Kidney (tissue), 22 donors: ENCODE data around the gene KCNMB3. TPM values are rescaled to one million over a fixed set of nuclear protein-coding genes. Genes with fewer than 3 reads are reported as not detected.

Experiments used
- DNase-seq, 5 donors: peaks; one replicate each; pipeline ENCODE4 v3.0.0-alpha.2; 2013 to 2020
- FAIRE-seq: peaks from 2 replicates; lab custom pipeline; 2012; peaks lifted over from hg19 to GRCh38; lab: Jason Lieb, UNC
- H3K27ac ChIP-seq, 2 donors: one replicate each; pipeline ENCODE4 v1.7.0; 2013; ENCODE audit warnings: low read depth in 2 of 2, low read length in 2 of 2, inconsistent platforms in 1 of 2
- H3K27me3 ChIP-seq: one replicate; pipeline ENCODE4 v1.7.1; 2013; ENCODE audit warnings: low read length, inconsistent platforms; ENCODE audit not compliant: control insufficient read depth, insufficient read depth
- H3K36me3 ChIP-seq, 3 donors: one replicate each; pipeline versions ENCODE4 v1.7.0 to v1.7.1; 2013; ENCODE audit warnings: low read length in 3 of 3, control low read depth in 1 of 3, inconsistent platforms in 1 of 3; ENCODE audit not compliant: insufficient read depth in 3 of 3, control insufficient read depth in 2 of 3
- H3K4me1 ChIP-seq, 3 donors: one replicate each; pipeline versions ENCODE4 v1.7.0 to v1.7.1; 2013; ENCODE audit warnings: low read length in 3 of 3, inconsistent platforms in 1 of 3, low read depth in 1 of 3; ENCODE audit not compliant: control insufficient read depth in 2 of 3, insufficient read depth in 2 of 3
- H3K4me3 ChIP-seq, 3 donors: one replicate each; pipeline versions ENCODE4 v1.7.0 to v1.8.1; 2013; ENCODE audit warnings: low read length in 3 of 3, control low read depth in 1 of 3, inconsistent platforms in 1 of 3
- H3K9ac ChIP-seq, 3 donors: one replicate each; pipeline versions ENCODE4 v1.7.0 to v1.7.1; 2013; ENCODE audit warnings: low read length in 3 of 3, control low read depth in 1 of 3, inconsistent platforms in 1 of 3
- H3K9me3 ChIP-seq, 3 donors: one replicate each; pipeline versions ENCODE4 v1.7.0 to v1.7.1; 2013; ENCODE audit warnings: low read length in 3 of 3, control low read depth in 1 of 3, inconsistent platforms in 1 of 3; ENCODE audit not compliant: control insufficient read depth in 2 of 3, insufficient read depth in 1 of 3
- CTCF ChIP-seq: IDR thresholded peaks from 3 replicates; pipeline ENCODE4 v1.5.1; 2012; ENCODE audit warnings: mild to moderate bottlenecking, moderate library complexity, borderline replicate concordance; ENCODE audit not compliant: insufficient read depth; ENCODE audit errors: extremely low read depth
- intact Hi-C: fragments of 100-400 bp; cut with DNase I; formaldehyde crosslinking; loops from one replicate; pipeline ENCODE4 v1.11.1; 2022
- long read RNA-seq, 10 donors: library from polyadenylated mRNA in 1 of 10; unstranded in 1 of 10; transcript quantifications; one replicate each; pipeline ENCODE4 v2.0.0 and lab custom pipeline, GENCODE V29; 2021 to 2026
- polyA plus RNA-seq: library from polyadenylated mRNA; stranded (reverse); fragments of 350-450 nt; fragmentation: Illumina TruSeq; extraction: RNeasy Lipid Tissue Mini Kit (QIAGEN cat#74804); gene quantifications from one replicate; pipeline ENCODE4 v1.2.3, GENCODE V29; 2014; ENCODE audit warnings: low read depth, low replicate concordance; ENCODE audit not compliant: insufficient read depth
- total RNA-seq: library from RNA; stranded (reverse); fragmentation: NEBNext Ultra II Directional; extraction: Animal tissue kit (Norgen Biotek cat#: 25700); gene quantifications from one replicate; pipeline ENCODE4 v1.2.1, GENCODE V29; 2021
- donor health status: control.
- donor health status: control.
- donor health status: control.
- donor health status: control.
- donor health status: control.
- donor health status: DM: yes; HTN: yes; CAD: no.
- donor health status: Normal renal cell carcinoma (clear cell type).

KCNMB3 gene
- 3.7 TPM for total RNA-seq
- polyA plus RNA-seq: 1.7 TPM
- long read RNA-seq, donor 1: 0 reads
- long read RNA-seq, donor 2, partial matches to known transcripts: 0 of 1 reads
- long read RNA-seq, donor 2, other reads (novel, unspliced or antisense): 0 of 1 reads
- long read RNA-seq, donor 3, partial matches to known transcripts: 14 of 14 reads
- long read RNA-seq, donor 3, other reads (novel, unspliced or antisense): 0 of 14 reads
- long read RNA-seq, donor 4, partial matches to known transcripts: 0 of 1 reads
- long read RNA-seq, donor 4, other reads (novel, unspliced or antisense): 0 of 1 reads
- long read RNA-seq, donor 5: 0 reads
- long read RNA-seq, donor 6: 0 reads
- long read RNA-seq, donor 7, full-length matches to known transcripts: 1 of 2 reads
- long read RNA-seq, donor 7, partial matches to known transcripts: 0 of 2 reads
- long read RNA-seq, donor 7, other reads (novel, unspliced or antisense): 1 of 2 reads
- long read RNA-seq, donor 8, partial matches to known transcripts: 0 of 1 reads
- long read RNA-seq, donor 8, other reads (novel, unspliced or antisense): 0 of 1 reads
- long read RNA-seq, donor 9: 0 reads
- long read RNA-seq, donor 10: 0 reads

- intact Hi-C loops: no loop called here
- Histone ChIP-seq H3K27ac (no peak within 1 kb of the TSS), H3K4me1 (no peaks in the 10 kb centered on the region), H3K36me3 (no peaks in the 10 kb centered on the region), H3K4me3 (no peak within 1 kb of the TSS), H3K9me3 (no peaks in the 10 kb centered on the region), H3K9ac (no peak within 1 kb of the TSS), H3K27me3 (no peaks in the 10 kb centered on the region)
- FAIRE-seq: no peak
- DNase-seq: no peak
- no peak for TF ChIP-seq CTCF
Observed at GRCh38 chr3:179250803-179251476, at the start of gene KCNMB3. KCNMB3 (minus strand) TSS chr3:179251114; CDS start chr3:179250990, 124 bp downstream.

GRCh38 chr3:179299999-179300613 is 49.2 kb upstream of the KCNMB3 start:
- H3K27me3 ChIP-seq: no peaks in the 10 kb centered on the region
- no peaks in the 10 kb centered on the region for H3K4me1 ChIP-seq
- intact Hi-C loops: no loop called here
- DNase-seq (no peak), FAIRE-seq (no peak)
- H3K27ac ChIP-seq: no peak overlapping the region
- H3K9ac ChIP-seq: no peak overlapping the region
- no peaks in the 10 kb centered on the region for H3K36me3 ChIP-seq
- peaks cover 0 to 9% (median 0%) of the 10 kb centered on the region in 3 donors for H3K9me3 ChIP-seq
- H3K4me3 ChIP-seq: no peak overlapping the region
- TF ChIP-seq CTCF: no peak

GRCh38 chr3:179299316-179299715 is 48.4 kb upstream of the KCNMB3 start:
- no peaks in the 10 kb centered on the region for H3K36me3 ChIP-seq
- H3K9me3 ChIP-seq: peaks cover 0 to 9% (median 0%) of the 10 kb centered on the region in 3 donors
- H3K4me3 ChIP-seq: no peak overlapping the region
- H3K9ac ChIP-seq: no peak overlapping the region
- FAIRE-seq (no peak), DNase-seq (no peak)
- no peaks in the 10 kb centered on the region for H3K4me1 ChIP-seq
- intact Hi-C loops: no loop called here
- TF ChIP-seq CTCF: no peak
- no peak overlapping the region for H3K27ac ChIP-seq
- no peaks in the 10 kb centered on the region for H3K27me3 ChIP-seq
